Measurements from ENCODE around the gene PPEF2.
"Not testable (repeated sequence)": the region's sequence is repeated elsewhere in the genome, so short reads cannot be mapped to it uniquely, and the experiment has no call there.

The PPEF2 gene, protein sequence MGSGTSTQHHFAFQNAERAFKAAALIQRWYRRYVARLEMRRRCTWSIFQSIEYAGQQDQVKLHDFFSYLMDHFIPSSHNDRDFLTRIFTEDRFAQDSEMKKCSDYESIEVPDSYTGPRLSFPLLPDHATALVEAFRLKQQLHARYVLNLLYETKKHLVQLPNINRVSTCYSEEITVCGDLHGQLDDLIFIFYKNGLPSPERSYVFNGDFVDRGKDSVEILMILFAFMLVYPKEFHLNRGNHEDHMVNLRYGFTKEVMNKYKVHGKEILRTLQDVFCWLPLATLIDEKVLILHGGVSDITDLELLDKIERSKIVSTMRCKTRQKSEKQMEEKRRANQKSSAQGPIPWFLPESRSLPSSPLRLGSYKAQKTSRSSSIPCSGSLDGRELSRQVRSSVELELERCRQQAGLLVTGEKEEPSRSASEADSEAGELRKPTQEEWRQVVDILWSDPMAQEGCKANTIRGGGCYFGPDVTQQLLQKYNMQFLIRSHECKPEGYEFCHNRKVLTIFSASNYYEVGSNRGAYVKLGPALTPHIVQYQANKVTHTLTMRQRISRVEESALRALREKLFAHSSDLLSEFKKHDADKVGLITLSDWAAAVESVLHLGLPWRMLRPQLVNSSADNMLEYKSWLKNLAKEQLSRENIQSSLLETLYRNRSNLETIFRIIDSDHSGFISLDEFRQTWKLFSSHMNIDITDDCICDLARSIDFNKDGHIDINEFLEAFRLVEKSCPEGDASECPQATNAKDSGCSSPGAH
- 0.47 to 2.2 reads per million in 2 donors for total RNA-seq

DNA sequence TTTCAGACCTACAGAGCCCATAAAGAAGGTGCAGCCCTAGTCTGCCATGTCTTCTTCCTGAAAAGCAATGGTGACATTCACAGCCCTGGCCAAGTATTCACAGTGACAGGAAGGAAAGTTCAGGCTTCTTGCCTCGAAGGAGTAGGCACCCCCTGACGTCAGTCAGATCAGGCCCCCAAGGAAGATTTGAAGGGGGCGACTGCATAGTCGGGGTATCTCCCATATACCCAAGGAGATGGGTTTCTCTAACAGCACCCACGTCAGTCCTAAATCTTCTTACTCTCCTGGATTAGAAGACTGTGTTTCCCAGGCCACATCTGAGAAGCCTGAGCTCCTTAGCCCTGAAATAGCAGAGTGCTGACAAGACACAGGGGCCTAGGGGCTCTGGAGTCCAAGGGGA is at the start of gene PPEF2:
Gene PPEF2 (minus strand): TSS at position 101 of the 400 bp plus-strand sequence. CDS start 6,127 bp downstream, outside the sequence.
- DNase-seq, result no peak

GRCh38 chr4:75950213-75950815 is 48.1 kb upstream of the PPEF2 start:
- DNase-seq, result no peak

GRCh38 chr4:75948822-75949444 is 46.7 kb upstream of the PPEF2 start:
- no peak for DNase-seq

DNA sequence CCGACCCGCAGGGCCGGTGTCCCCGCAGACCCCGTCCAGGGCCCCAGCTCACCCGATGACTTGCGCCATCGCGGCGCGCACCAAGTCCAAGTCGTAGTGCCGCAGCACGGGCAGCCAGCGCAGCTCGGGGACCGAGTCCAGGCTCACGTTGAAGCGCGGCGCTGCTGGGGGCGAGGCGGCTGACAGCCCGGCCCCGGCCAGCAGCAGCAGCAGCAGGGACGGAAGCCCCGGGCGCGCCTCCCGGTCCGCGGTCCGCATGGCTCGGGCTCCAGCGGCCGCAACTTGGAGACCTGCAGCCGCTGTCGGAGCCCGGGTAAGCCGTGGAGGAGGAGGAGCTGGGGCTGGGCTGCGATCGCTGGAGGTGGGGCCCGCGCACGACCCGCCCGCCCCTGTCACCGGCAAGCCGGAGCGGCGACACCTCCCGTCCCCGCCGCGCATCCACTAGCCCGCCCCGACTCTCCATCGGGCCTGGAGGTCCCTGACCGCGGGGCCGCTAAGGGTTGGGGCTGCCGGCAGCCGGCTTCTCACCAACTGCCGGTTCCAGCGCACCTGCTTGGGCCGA is 38.5 kb upstream of the PPEF2 start, which contains the start of gene NAAA:
Gene NAAA (minus strand): TSS at position 322 of the 562 bp plus-strand sequence. CDS start 64 bp downstream, at position 258.
- DNase-seq, result peak; percentile 67 to 91 (median 68)

DNA sequence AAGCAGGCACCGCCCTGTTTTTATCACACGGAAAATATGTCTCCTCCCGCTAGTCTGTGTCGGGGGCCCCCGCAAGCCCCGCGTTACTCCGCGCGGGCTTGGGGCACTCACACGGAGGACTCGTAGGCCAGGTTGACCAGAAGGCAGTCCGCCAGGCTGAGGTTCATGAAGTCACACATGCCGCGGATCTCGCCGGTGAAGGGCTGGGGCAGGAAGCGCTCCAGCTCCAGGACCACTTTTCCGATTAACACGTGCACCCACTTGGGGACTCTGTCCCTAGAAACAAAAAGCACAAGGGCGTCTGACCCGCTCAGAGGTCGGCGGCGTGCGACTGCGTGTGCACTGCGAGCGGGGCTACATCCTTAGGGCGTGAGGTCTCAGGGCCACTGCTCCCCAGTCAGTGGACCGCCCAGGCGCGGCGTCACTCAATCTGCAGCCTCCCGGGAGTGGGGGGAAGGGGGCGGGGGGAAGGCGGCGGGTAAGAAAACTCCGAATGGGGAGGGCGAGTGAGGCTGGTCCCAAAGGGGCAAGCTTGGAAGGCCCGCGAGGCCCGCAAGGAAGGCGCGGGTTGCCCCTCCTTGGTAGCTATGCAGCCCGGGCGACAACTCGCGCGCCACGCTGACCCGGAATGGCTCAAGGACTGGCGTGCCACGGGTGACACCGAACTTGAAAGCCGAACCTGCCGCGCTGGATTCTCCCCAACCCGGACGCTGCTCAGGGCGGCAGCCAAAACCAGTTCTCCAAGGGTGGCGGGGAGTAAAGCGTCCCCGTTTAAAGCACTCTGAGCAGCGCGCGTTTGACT is 37.8 kb upstream of the PPEF2 start:
- peak; percentile 53 to 88 (median 65) for DNase-seq

GRCh38 chr4:75935628-75936027 is 33.4 kb upstream of the PPEF2 start:
- no peak for DNase-seq

- DNase-seq, result no peak
These were observed 27.9 kb upstream of the PPEF2 start for GRCh38 chr4:75930152-75930551.

DNA sequence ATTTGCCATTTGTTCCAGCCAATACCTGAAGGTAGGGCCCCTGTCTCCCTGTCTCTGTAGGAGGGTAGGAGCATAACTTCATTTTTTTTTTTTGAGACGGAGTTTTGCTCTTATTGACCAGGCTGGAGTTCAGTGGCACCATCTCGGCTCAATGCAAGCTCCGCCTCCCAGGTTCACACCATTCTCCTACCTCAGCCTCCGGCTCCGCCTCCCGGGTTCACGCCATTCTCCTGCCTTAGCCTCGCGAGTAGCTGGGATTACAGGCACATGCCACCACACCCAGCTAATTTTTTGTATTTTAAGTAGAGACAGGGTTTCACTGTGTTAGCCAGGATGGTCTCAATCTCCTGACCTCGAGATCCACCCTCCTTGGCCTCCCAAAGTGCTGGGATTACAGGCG is 22.7 kb upstream of the PPEF2 start:
- not testable (repeated sequence) for DNase-seq

DNA sequence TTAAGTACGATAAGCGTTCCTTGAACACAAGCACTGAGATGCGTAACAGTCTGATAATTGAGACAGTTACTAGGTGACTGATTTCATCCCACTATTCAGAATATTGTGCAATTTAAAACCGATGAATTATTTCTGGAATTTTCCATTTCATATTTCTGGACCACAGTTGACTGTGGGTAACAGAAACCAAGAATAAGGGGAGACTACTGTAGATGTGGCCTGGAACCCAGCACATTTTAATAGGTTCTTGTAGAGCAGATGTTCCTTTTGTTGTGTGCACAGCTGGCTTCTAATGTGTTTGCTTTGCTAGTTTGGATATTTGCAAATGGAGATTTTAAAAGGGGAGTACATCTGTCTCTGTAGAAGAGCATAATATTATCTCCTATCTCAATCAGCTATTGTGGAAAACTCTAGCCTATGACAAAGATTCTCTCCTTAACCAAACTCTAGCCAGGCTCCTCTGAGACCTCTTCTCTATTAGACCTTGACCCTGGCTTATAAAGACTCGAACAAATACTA is 22.1 kb upstream of the PPEF2 start:
- no peak for DNase-seq

- DNase-seq, result no peak
These were observed 20.3 kb upstream of the PPEF2 start for GRCh38 chr4:75922588-75922987.

- no peak for DNase-seq
These were observed 19.7 kb upstream of the PPEF2 start for GRCh38 chr4:75921910-75922309.

DNA sequence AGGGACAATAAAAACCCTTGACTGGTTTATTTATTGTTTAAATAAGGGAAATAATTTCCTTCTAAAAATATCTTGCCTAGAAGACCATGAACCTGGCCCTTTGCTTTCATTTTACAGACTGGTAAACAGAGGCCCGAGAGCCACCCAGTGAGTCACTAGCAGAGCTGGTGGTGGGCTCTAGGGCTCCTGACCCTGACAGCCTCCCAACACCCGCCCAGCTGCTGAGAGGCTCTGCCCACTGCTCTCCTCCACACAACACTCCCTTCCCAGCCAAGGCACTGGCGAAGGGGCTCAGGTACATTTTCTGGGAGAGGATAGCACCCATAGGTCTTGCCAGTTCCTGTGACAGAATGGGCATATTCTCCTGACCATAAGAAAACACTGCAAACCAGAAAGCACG is 18.1 kb upstream of the PPEF2 start:
- DNase-seq, result no peak

DNA sequence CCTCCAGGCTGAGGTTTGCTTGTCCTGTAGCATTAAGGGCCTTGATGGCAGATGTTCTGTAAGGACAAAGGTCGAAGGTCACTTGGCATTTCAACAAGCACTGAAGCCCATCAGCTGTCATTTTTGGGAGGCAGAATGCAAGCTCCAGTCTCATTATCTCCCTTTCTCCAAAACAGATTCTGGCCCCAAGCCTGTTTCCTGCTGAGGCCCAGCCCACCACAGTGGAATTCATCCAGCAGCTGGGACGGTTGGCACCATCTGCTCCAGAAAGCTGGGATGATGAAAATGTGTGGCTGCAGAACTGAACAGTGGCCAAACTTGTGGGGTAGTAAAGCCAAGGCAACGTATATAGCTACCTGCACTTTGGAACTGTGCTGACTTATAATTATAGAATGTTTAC is 17.7 kb upstream of the PPEF2 start:
- no peak for DNase-seq

GRCh38 chr4:75916091-75916661 is 13.9 kb upstream of the PPEF2 start:
- DNase-seq, result peak in 2 of 5 experiments; percentile 7 to 62

- no peak for DNase-seq
These were observed 10.7 kb upstream of the PPEF2 start for GRCh38 chr4:75912968-75913367.

DNA sequence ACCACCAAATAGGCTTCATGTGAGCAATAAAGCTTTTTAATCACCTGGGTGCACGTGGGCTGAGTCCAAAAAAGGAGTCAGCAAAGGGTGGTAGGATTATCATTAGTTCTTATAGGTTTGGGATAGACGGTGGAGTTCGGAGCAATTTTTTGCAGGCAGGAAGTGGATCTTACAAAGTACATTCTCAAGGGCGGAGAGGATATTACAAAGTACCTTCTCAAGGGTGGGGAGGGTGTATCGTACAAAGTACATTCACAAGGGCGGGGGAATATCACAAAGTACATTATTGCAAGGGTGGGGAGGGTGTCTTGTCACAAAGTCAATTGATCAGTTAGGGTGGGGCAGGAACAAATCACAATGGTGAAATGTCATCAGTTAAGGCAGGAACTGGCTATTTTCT is 8.6 kb upstream of the PPEF2 start:
- not testable (repeated sequence) for DNase-seq

DNA sequence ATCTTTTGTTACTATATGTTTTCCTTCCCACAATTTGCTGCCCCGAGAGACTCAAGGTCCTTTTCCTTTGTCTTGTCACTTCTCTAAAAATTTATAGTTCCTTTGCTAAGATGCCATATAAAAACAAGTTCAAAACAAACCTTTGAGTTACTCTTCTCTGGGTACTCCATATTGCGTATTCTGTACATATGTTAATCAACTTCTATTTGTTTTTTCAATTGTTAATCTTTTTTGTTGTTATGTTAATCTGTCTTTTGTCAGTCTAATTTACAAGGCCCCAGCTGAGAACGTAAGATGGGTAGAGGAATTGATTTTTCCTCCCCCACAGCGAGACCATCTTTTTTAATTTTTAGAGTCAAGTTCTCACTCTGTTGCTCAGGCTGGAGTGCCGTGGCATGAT is 7.2 kb upstream of the PPEF2 start:
- no peak for DNase-seq

GRCh38 chr4:75908555-75908954 is 6.3 kb upstream of the PPEF2 start:
- no peak for DNase-seq

DNA sequence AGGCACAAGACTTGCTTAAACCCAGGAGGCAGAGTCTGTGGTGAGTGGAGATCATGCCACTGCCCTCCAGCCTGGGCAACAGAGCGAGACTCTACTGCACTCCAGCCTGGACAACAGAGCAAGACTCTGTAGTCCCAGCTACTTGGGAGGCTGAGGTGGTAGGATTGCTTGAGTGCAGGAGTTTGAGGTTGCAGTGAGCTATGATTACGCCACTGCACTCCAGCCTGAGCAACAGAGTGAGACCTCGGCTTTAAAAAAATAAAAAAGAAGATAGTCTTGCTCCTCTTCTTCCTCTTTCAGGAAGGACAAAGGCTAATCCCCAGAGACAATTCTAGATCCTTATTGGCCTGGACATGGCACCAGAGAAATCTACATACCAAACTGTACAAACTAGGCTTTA is 5.7 kb upstream of the PPEF2 start:
- DNase-seq, result no peak

GRCh38 chr4:75904076-75904475 is 1.8 kb upstream of the PPEF2 start:
- no peak for DNase-seq

- no peak for DNase-seq
These were observed 3.7 kb downstream of the PPEF2 start for GRCh38 chr4:75898536-75898935.
